ENCODE measurements around the gene GHR.
A peak's percentile ranks its signal among the peaks of the same experiment; 100 is the strongest.

GHR gene

DNA sequence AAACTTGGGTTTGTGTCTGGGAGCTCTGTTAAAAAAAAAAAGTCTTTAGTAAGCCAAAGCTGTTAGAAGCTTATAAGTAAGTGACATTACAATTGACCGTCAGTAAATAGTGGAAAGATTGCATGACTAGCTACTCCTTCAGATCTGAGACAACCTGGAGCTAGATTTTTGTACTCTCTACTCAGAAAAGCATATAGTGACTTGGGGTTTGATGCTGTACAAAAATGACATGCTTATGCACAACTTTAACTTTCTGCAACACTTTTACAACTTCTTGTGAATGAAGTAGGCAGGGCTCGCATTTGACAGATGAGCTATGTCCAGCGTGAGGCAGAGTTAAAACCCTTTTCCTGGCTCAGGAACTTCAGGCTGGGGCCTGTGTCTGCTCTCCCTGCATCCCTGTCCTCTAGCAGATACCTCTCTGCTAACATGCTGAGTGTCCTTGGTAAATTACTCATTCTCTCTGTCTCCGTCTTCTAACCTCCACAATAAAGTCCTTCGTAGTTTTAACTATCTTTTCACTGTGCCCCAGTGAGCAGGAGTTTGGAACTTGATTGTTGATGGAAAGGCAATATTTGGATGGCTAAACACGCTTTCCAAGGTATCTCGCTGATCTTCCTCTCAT, 471 bp upstream of the GHR start:
- Histone ChIP-seq H3K9ac (ENCODE audit: low read depth, low read length) (peak overlapping the region; percentile 61; the same call in 1 of the 2 replicates), H3K9me3 (ENCODE audit: control insufficient read depth, insufficient read depth, low read length) (no peaks in the 10 kb centered on the region), H3K36me3 (ENCODE audit: insufficient read depth, low read length) (no peaks in the 10 kb centered on the region), H3K4me1 (ENCODE audit: insufficient read depth, low read length) (peaks cover 5% of the 10 kb centered on the region; the same call in 1 of the 2 replicates)

DNA sequence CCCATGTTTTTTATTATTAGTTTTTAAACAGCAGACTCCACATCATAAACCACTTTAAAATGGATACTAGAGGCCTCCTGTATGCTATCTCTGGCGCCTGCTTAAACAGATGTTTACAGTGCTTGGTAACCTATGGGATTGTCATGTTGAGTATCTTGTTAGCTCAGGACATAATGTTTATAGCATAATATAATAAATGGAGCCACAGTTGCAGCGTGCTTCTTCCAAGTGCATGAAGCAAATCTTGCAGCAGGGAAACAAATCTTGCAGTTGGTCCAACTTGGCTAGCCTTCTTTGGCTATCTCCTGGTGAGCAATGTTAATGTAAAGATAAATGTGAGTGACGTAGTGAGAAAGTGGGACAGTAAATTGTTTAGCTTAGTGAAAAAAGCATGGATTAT, 2.8 kb downstream of the GHR start:
- Histone ChIP-seq H3K9me3 (ENCODE audit: control insufficient read depth, insufficient read depth, low read length) (no peaks in the 10 kb centered on the region), H3K36me3 (ENCODE audit: insufficient read depth, low read length) (no peaks in the 10 kb centered on the region), H3K9ac (ENCODE audit: low read depth, low read length) (no peak overlapping the region), H3K4me1 (ENCODE audit: insufficient read depth, low read length) (peaks cover 5% of the 10 kb centered on the region; the same call in 1 of the 2 replicates)

DNA sequence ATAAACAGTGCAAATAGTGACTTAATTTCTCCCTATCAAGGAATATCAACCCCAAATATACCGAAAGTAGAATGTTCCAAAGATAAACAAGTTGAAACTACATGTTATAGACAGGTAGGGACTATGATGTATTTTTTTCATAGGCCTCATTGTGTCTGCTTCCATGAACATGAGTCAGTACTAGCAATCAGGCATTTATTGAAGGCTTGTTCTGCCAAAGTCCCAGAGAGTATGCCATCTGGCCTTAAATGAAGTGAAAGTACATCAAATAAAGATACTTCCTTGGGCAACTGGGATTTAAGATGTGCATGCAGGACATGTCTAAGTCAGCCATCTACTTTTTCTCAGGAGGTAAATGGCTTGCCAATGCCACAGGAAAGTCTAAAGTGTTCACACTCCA, 6.5 kb downstream of the GHR start:
- Histone ChIP-seq H3K36me3 (ENCODE audit: insufficient read depth, low read length) (no peaks in the 10 kb centered on the region), H3K9me3 (ENCODE audit: control insufficient read depth, insufficient read depth, low read length) (no peaks in the 10 kb centered on the region), H3K4me1 (ENCODE audit: insufficient read depth, low read length) (no peaks in the 10 kb centered on the region), H3K9ac (ENCODE audit: low read depth, low read length) (no peak overlapping the region)

GRCh38 chr5:42434047-42434724, 10.9 kb downstream of the GHR start:
- no peaks in the 10 kb centered on the region for H3K4me1 ChIP-seq (ENCODE audit: insufficient read depth, low read length)
- no peaks in the 10 kb centered on the region for H3K9me3 ChIP-seq (ENCODE audit: control insufficient read depth, insufficient read depth, low read length)
- H3K9ac ChIP-seq (ENCODE audit: low read depth, low read length): no peak overlapping the region
- H3K36me3 ChIP-seq (ENCODE audit: insufficient read depth, low read length): no peaks in the 10 kb centered on the region

DNA sequence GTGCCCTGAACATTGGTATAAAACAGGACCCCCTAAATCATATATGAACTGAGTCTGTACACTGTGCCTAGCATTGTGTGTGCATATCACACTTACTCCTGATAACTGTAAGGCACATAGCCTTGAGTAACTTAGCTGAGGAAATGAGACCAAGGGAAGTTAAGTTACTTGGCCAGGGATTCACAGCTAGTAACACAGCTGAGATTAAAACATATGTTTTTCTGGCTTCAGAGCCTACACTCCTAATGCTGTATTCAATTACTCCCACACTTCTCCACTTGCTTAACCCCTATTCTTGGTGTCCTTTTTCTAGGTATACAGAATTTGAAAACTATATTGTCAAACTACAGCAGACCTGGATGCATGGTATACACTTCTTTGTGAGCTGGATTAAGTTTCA, 12.8 kb downstream of the GHR start:
- Histone ChIP-seq H3K9ac (ENCODE audit: low read depth, low read length) (no peak overlapping the region), H3K4me1 (ENCODE audit: insufficient read depth, low read length) (no peaks in the 10 kb centered on the region), H3K36me3 (ENCODE audit: insufficient read depth, low read length) (no peaks in the 10 kb centered on the region), H3K9me3 (ENCODE audit: control insufficient read depth, insufficient read depth, low read length) (no peaks in the 10 kb centered on the region)

- no peak overlapping the region for H3K9ac ChIP-seq (ENCODE audit: low read depth, low read length)
- no peaks in the 10 kb centered on the region for H3K4me1 ChIP-seq (ENCODE audit: insufficient read depth, low read length)
- no peaks in the 10 kb centered on the region for H3K36me3 ChIP-seq (ENCODE audit: insufficient read depth, low read length)
- no peaks in the 10 kb centered on the region for H3K9me3 ChIP-seq (ENCODE audit: control insufficient read depth, insufficient read depth, low read length)
These were observed 31.2 kb downstream of the GHR start for GRCh38 chr5:42454216-42454995.

- H3K9ac ChIP-seq (ENCODE audit: low read depth, low read length): no peak overlapping the region
- no peaks in the 10 kb centered on the region for H3K4me1 ChIP-seq (ENCODE audit: insufficient read depth, low read length)
- H3K36me3 ChIP-seq (ENCODE audit: insufficient read depth, low read length): no peaks in the 10 kb centered on the region
These were observed 37.8 kb downstream of the GHR start for GRCh38 chr5:42461033-42461432.

GRCh38 chr5:42461507-42461906, 38.3 kb downstream of the GHR start:
- H3K9me3 ChIP-seq (ENCODE audit: control insufficient read depth, insufficient read depth, low read length): no peaks in the 10 kb centered on the region; the same call in 1 of the 2 replicates
- no peaks in the 10 kb centered on the region for H3K4me1 ChIP-seq (ENCODE audit: insufficient read depth, low read length)
- H3K36me3 ChIP-seq (ENCODE audit: insufficient read depth, low read length): no peaks in the 10 kb centered on the region
- no peak overlapping the region for H3K9ac ChIP-seq (ENCODE audit: low read depth, low read length)

More at GRCh38 chr5:42461033-42461432, 37.8 kb downstream of the GHR start:
- no peaks in the 10 kb centered on the region; the same call in 1 of the 2 replicates for H3K9me3 ChIP-seq (ENCODE audit: control insufficient read depth, insufficient read depth, low read length)

DNA sequence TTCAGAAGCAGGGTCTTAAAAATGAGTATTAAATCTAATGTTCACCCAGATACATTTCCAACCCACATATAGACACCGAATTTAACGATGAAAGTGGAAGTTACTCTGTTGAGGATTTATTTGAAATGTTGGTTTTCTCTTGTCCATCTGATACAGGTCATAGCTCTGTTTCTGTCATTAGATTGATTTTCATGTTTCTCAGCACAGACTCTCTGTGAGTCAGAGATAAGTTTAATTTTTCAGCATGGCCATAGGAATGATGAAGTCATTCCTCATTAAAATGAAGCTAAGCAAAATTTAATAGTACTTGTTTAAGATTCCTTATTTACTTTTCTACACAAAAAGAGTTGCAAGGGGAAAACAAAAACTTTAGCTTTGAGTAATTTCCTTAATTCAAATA, 38.8 kb downstream of the GHR start:
- no peaks in the 10 kb centered on the region for H3K36me3 ChIP-seq (ENCODE audit: insufficient read depth, low read length)
- no peak overlapping the region for H3K9ac ChIP-seq (ENCODE audit: low read depth, low read length)
- H3K4me1 ChIP-seq (ENCODE audit: insufficient read depth, low read length): no peaks in the 10 kb centered on the region
- no peaks in the 10 kb centered on the region; the same call in 1 of the 2 replicates for H3K9me3 ChIP-seq (ENCODE audit: control insufficient read depth, insufficient read depth, low read length)

GRCh38 chr5:42467572-42467971, 44.3 kb downstream of the GHR start:
- Histone ChIP-seq H3K9ac (ENCODE audit: low read depth, low read length) (no peak overlapping the region), H3K9me3 (ENCODE audit: control insufficient read depth, insufficient read depth, low read length) (no peaks in the 10 kb centered on the region; the same call in 1 of the 2 replicates), H3K4me1 (ENCODE audit: insufficient read depth, low read length) (no peaks in the 10 kb centered on the region), H3K36me3 (ENCODE audit: insufficient read depth, low read length) (no peaks in the 10 kb centered on the region)

DNA sequence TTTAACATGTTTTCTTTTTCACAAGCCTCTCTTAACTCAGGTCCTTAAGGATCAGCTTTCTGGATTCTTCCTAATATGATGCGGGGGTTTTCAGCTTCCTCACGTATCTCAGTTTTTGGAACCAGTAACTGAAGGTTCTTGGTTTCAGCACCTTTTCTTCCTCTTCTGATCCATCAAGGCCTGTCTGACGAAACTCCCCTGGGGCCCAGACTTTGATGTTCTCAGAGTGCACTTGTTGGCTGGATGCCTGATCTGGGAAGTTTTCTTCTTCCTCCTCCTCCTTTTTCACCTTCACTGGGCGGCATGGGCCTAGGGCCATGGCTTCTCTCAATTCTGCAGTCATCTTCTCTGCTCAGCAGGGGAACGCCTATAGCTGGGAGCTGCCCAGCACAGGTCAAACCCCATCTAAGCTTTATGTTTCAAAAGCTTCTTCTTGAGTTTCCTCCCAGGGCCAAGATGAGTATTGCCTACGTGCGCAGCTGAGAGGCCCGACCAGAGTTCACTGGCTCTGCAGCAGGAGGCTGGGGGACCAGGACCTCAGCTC, 44.8 kb downstream of the GHR start:
- no peaks in the 10 kb centered on the region; the same call in 1 of the 2 replicates for H3K9me3 ChIP-seq (ENCODE audit: control insufficient read depth, insufficient read depth, low read length)
- H3K36me3 ChIP-seq (ENCODE audit: insufficient read depth, low read length): no peaks in the 10 kb centered on the region
- H3K9ac ChIP-seq (ENCODE audit: low read depth, low read length): no peak overlapping the region
- H3K4me1 ChIP-seq (ENCODE audit: insufficient read depth, low read length): no peaks in the 10 kb centered on the region

- Histone ChIP-seq H3K4me1 (ENCODE audit: insufficient read depth, low read length) (no peaks in the 10 kb centered on the region), H3K9me3 (ENCODE audit: control insufficient read depth, insufficient read depth, low read length) (peaks cover 3% of the 10 kb centered on the region), H3K9ac (ENCODE audit: low read depth, low read length) (no peak overlapping the region), H3K36me3 (ENCODE audit: insufficient read depth, low read length) (no peaks in the 10 kb centered on the region)
These were observed 60.4 kb downstream of the GHR start for GRCh38 chr5:42483472-42484154.

DNA sequence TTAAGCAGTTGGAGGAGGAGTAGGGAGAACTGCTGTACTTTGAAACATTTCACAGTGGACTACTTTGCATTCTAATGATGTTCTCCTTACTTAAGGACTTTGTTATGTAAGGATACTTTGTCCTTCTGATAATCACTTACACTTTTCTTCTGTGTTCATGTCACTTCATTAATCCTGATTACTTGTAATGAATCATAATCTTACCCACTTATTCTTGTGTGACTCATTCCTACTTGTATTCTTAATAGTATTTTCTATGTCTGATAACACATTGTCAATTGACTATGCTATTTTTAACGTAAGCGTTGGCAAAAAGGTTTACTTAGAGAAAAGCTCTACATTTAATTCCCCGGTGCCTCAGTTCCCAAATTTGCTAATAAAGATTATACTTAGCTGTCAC, 63.8 kb downstream of the GHR start:
- Histone ChIP-seq H3K9me3 (ENCODE audit: control insufficient read depth, insufficient read depth, low read length) (peaks cover 3% of the 10 kb centered on the region), H3K9ac (ENCODE audit: low read depth, low read length) (no peak overlapping the region), H3K4me1 (ENCODE audit: insufficient read depth, low read length) (no peaks in the 10 kb centered on the region), H3K36me3 (ENCODE audit: insufficient read depth, low read length) (no peaks in the 10 kb centered on the region)

- Histone ChIP-seq H3K4me1 (ENCODE audit: insufficient read depth, low read length) (no peaks in the 10 kb centered on the region), H3K9me3 (ENCODE audit: control insufficient read depth, insufficient read depth, low read length) (peaks cover 3% of the 10 kb centered on the region), H3K36me3 (ENCODE audit: insufficient read depth, low read length) (no peaks in the 10 kb centered on the region), H3K9ac (ENCODE audit: low read depth, low read length) (no peak overlapping the region)
These were observed 64.6 kb downstream of the GHR start for GRCh38 chr5:42487821-42488220.

Measured in ES-I3 (cell line).